ENCODE data around the gene KIF7.

- no peak for TF ChIP-seq POLR2A (IDR thresholded peaks at IDR 0.05; ENCODE audit: low read length)
- TF ChIP-seq GATA1 (IDR thresholded peaks at IDR 0.05; ENCODE audit: low read depth, low read length) = no peak
Observed at GRCh38 chr15:89591834-89592233, 63.4 kb downstream of the KIF7 start.

Data from erythroblast (primary cell).